GM12878 (cell line): ENCODE measurements around the gene PRSS36. TPM values are rescaled to one million over a fixed set of nuclear protein-coding genes. Genes with fewer than 3 reads are reported as not detected.

Source experiments
- BACH1 ChIP-seq: fragments of 450-650 bp; IDR thresholded peaks from 2 replicates; pipeline ENCODE4 v1.6.1; 2017; ENCODE audit warnings: mild to moderate bottlenecking, borderline replicate concordance
- CBX3 ChIP-seq: fragments of 200-600 bp; sonication (generic); IDR thresholded peaks from 2 replicates; pipeline ENCODE4 v1.6.1; 2016; ENCODE audit warnings: low read depth, borderline replicate concordance
- CEBPZ ChIP-seq: fragments of 150-350 bp; IDR thresholded peaks from 2 replicates; pipeline ENCODE4 v1.6.1; 2016; ENCODE audit warnings: low read depth, low read length
- CHD2 ChIP-seq: IDR thresholded peaks from 2 replicates; pipeline ENCODE4 v1.6.1; 2011; ENCODE audit warnings: low read depth, low read length, improper control_type of control experiment, borderline replicate concordance
- EED ChIP-seq: sonication (generic); IDR thresholded peaks from 2 replicates; pipeline ENCODE4 v1.6.1; 2016; ENCODE audit warnings: antibody characterized with exemption, low read depth
- EGR1 ChIP-seq, 2 experiments: IDR thresholded peaks; 1 replicate in 1 of 2; 2 replicates in 1 of 2; pipeline ENCODE4 v1.6.1; 2011 to 2012; ENCODE audit warnings: low read depth in 2 of 2, low read length in 2 of 2, borderline replicate concordance in 1 of 2, mild to moderate bottlenecking in 1 of 2, moderate library complexity in 1 of 2
- FOXK2 ChIP-seq: fragments of 450-650 bp; IDR thresholded peaks from 2 replicates; pipeline ENCODE4 v1.6.1; 2017; ENCODE audit warnings: mild to moderate bottlenecking, moderate library complexity
- HDAC6 ChIP-seq: fragments of 200-600 bp; sonication (generic); IDR thresholded peaks from one replicate; pipeline ENCODE4 v1.8.0; 2017; ENCODE audit warnings: antibody characterized with exemption; ENCODE audit not compliant: unreplicated experiment
- NFIC ChIP-seq: IDR thresholded peaks from 2 replicates; pipeline ENCODE4 v1.6.1; 2012; ENCODE audit warnings: low read depth, mild to moderate bottlenecking, inconsistent platforms, low read length, moderate library complexity
- RAD21 ChIP-seq: IDR thresholded peaks from 2 replicates; pipeline ENCODE4 v1.6.1; 2011; ENCODE audit warnings: mild to moderate bottlenecking, low read depth, low read length, moderate library complexity; ENCODE audit not compliant: insufficient read depth
- RAD51 ChIP-seq: fragments of 450-650 bp; IDR thresholded peaks from 2 replicates; pipeline ENCODE4 v1.6.1; 2016; ENCODE audit warnings: moderate library complexity, mild to moderate bottlenecking, inconsistent platforms
- SIN3A ChIP-seq: IDR thresholded peaks from 2 replicates; pipeline ENCODE4 v1.6.1; 2012; ENCODE audit warnings: low read depth, low read length, improper control_type of control experiment
- SIX5 ChIP-seq: IDR thresholded peaks from 2 replicates; pipeline ENCODE4 v1.6.1; 2011; ENCODE audit warnings: mild to moderate bottlenecking, low read depth, low read length, moderate library complexity; ENCODE audit not compliant: severe bottlenecking
- SMAD1 ChIP-seq: fragments of 450-650 bp; IDR thresholded peaks from 2 replicates; pipeline ENCODE4 v1.6.1; 2018; ENCODE audit warnings: mild to moderate bottlenecking, low read depth; ENCODE audit not compliant: partially characterized antibody
- SUZ12 ChIP-seq: fragments of 200-600 bp; sonication (generic); IDR thresholded peaks from one replicate; pipeline ENCODE4 v1.6.1; 2018; ENCODE audit warnings: antibody characterized with exemption, mild to moderate bottlenecking; ENCODE audit not compliant: unreplicated experiment
- YBX1 ChIP-seq: fragments of 450-650 bp; IDR thresholded peaks from 2 replicates; pipeline ENCODE4 v1.6.1; 2016; ENCODE audit warnings: antibody characterized with exemption
- ZBTB11 ChIP-seq: fragments of 450-650 bp; formaldehyde crosslinking; IDR thresholded peaks from 2 replicates; pipeline ENCODE4 v1.5.0; 2022; ENCODE audit warnings: mild to moderate bottlenecking, missing genetic modification characterization
- ZNF207 ChIP-seq: fragments of 450-650 bp; IDR thresholded peaks from 2 replicates; pipeline ENCODE4 v1.6.1; 2014; ENCODE audit warnings: antibody characterized with exemption, mild to moderate bottlenecking, borderline replicate concordance
- ZNF592 ChIP-seq: fragments of 450-650 bp; IDR thresholded peaks from 2 replicates; pipeline ENCODE4 v1.6.1; 2017; ENCODE audit warnings: mild to moderate bottlenecking, moderate library complexity
- polyA plus RNA-seq, 11 experiments: library from polyadenylated mRNA; depleted of rRNA in 4 of 11; unstranded in 6 of 11; stranded (reverse) in 5 of 11; fragments of >200 nt; fragmentation: Nextera tagmentation in 4 of 11; fragmentation: Illumina TruSeq in 1 of 11; extraction: Ambion mirVana in 4 of 11; extraction: Trizol in 1 of 11; gene quantifications; 1 replicate in 1 of 11; 2 replicates in 10 of 11; pipeline versions ENCODE4 v1.2.1 to v1.2.3, GENCODE V29; 2011 to 2016; ENCODE audit warnings: inconsistent platforms in 2 of 11, missing spikeins in 2 of 11, low read depth in 1 of 11
- total RNA-seq, 4 experiments: library from RNA; depleted of rRNA in 3 of 4; stranded (reverse); fragments of >200 nt in 3 of 4; fragmentation: Illumina TruSeq in 1 of 4; extraction: Trizol in 1 of 4; gene quantifications; 2 replicates each; pipeline versions ENCODE4 v1.2.1 to v1.2.3, GENCODE V29; 2013 to 2021

PRSS36 gene
- total and polyA plus RNA-seq, 10 of the 15 experiments (the other 5 are each of a cell fraction or from before 2014, with no cell fraction given), result 0.11 to 1.1 (median 0.17) TPM; not detected in 3

- TF ChIP-seq ZNF592 (no peak; the same call in 1 of the 2 replicates), EED (no peak), HDAC6 (no peak), CBX3 (no peak), ZNF207 (no peak), SUZ12 (no peak), BACH1 (peak; percentile 86), SIX5 (peak; percentile 62), ZBTB11 (no peak), EGR1 (IDR thresholded peaks at IDR 0.05; ENCODE audit: borderline replicate concordance in 1 of 2, low read depth in 2 of 2, low read length in 2 of 2) (peak; percentile 33 to 42; a peak in 2 of 3 replicates), YBX1 (no peak), NFIC (no peak), SMAD1 (no peak), CEBPZ (no peak), SIN3A (no peak), CHD2 (peak; percentile 68; the same call in 1 of the 2 replicates), RAD51 (no peak), FOXK2 (no peak), RAD21 (no peak)
Observed at GRCh38 chr16:31117384-31118222, 32.3 kb downstream of the PRSS36 start, which contains the start of gene KAT8 (continued).
